A673 (cell line): Measurements from ENCODE around the gene GAS7. TPM values are rescaled to one million over a fixed set of nuclear protein-coding genes. Genes with fewer than 3 reads are reported as not detected.

Experiments
- BruUV-seq: library from RNA; stranded (reverse); fragments of 400-500 nt; replicated peaks from 2 replicates; lab custom pipeline; 2021; lab: Mats Ljungman, UMichigan
- CTCF ChIA-PET: fragments of 300-600 bp; sonication (Branson Sonifier 250); formaldehyde crosslinking; loops from one replicate; lab custom pipeline; 2022; ENCODE audit warnings: antibody characterized with exemption; lab: Charles Lee
- POLR2A ChIA-PET: fragments of 300-600 bp; sonication (Branson Sonifier 250); formaldehyde crosslinking; loops from one replicate; lab custom pipeline; 2022; ENCODE audit warnings: antibody characterized with exemption; ENCODE audit not compliant: low non-redundant PET; lab: Charles Lee
- DNase-seq: peaks from one replicate; pipeline ENCODE4 v3.0.0-alpha.2; 2015; ENCODE audit warnings: low spot score
- H3K27ac ChIP-seq: fragments of 200-600 bp; sonication (generic); 2 replicates; pipeline ENCODE4 v1.5.1; 2016; ENCODE audit warnings: mixed run types, low read depth, mild to moderate bottlenecking, mixed read lengths, antibody characterized with exemption, low read length; ENCODE audit not compliant: poor library complexity, severe bottlenecking
- H3K27me3 ChIP-seq: fragments of 200-600 bp; sonication (generic); replicated peaks from 2 replicates; pipeline ENCODE4 v1.6.1; 2017; ENCODE audit warnings: mixed run types, low read depth, mild to moderate bottlenecking, mixed read lengths, antibody characterized with exemption, low read length; ENCODE audit not compliant: insufficient read depth, poor library complexity
- H3K36me3 ChIP-seq: fragments of 200-600 bp; sonication (generic); 2 replicates; pipeline ENCODE4 v1.6.1; 2016; ENCODE audit warnings: mixed run types, mild to moderate bottlenecking, mixed read lengths, antibody characterized with exemption, low read length; ENCODE audit not compliant: insufficient read depth, poor library complexity, severe bottlenecking
- H3K4me1 ChIP-seq: fragments of 200-600 bp; sonication (generic); 2 replicates; pipeline ENCODE4 v1.6.1; 2017; ENCODE audit warnings: mixed run types, mild to moderate bottlenecking, mixed read lengths, antibody characterized with exemption, low read length; ENCODE audit not compliant: insufficient read depth, poor library complexity, severe bottlenecking
- H3K4me3 ChIP-seq: fragments of 200-600 bp; sonication (generic); 2 replicates; pipeline ENCODE4 v1.5.1; 2016; ENCODE audit warnings: low read depth, mixed run types, mild to moderate bottlenecking, mixed read lengths, low read length; ENCODE audit not compliant: poor library complexity, severe bottlenecking
- H3K9me3 ChIP-seq: fragments of 200-600 bp; sonication (generic); 2 replicates; pipeline ENCODE4 v1.6.1; 2016; ENCODE audit warnings: mixed run types, low read depth, mild to moderate bottlenecking, mixed read lengths, antibody characterized with exemption, low read length; ENCODE audit not compliant: poor library complexity, severe bottlenecking
- CTCF ChIP-seq: fragments of 300-800, 200-600 bp; sonication (generic); conservative IDR thresholded peaks from 2 replicates; pipeline ENCODE4 v1.5.1; 2017; ENCODE audit warnings: low read depth, mild to moderate bottlenecking, antibody characterized with exemption, low read length, moderate library complexity, mixed read lengths
- EZH2 ChIP-seq: fragments of 200-600 bp; sonication (generic); IDR thresholded peaks from 2 replicates; pipeline ENCODE4 v1.6.1; 2017; ENCODE audit warnings: borderline replicate concordance, low read depth, mild to moderate bottlenecking, mixed read lengths, antibody characterized with exemption, low read length; ENCODE audit not compliant: poor library complexity, severe bottlenecking
- intact Hi-C: fragments of 100-400 bp; cut with micrococcal nuclease; formaldehyde crosslinking; loops from one replicate; pipeline ENCODE4 v1.10.0; 2022; ENCODE audit not compliant: unreplicated experiment
- total RNA-seq: library from RNA; stranded (reverse); gene quantifications from 2 replicates; pipeline ENCODE4 v1.2.3, GENCODE V29; 2021

Gene GAS7
- total RNA-seq, 1 experiment from 2014 or later: 2.3 TPM

- Histone ChIP-seq H3K9me3 (no peaks in the 10 kb centered on the region), H3K27ac (no peak overlapping the region), H3K36me3 (no peaks in the 10 kb centered on the region), H3K4me3 (no peak overlapping the region), H3K27me3 (no peaks in the 10 kb centered on the region), H3K4me1 (no peaks in the 10 kb centered on the region)
- ChIA-PET CTCF (no interaction called here), POLR2A (no interaction called here)
- BruUV-seq: no TSS peak
- TF ChIP-seq EZH2 (no peak), CTCF (no peak)
- no peak for DNase-seq
- intact Hi-C loops: no loop called here
Observed at GRCh38 chr17:9932491-9932890, 265.9 kb downstream of the GAS7 start.

DNA sequence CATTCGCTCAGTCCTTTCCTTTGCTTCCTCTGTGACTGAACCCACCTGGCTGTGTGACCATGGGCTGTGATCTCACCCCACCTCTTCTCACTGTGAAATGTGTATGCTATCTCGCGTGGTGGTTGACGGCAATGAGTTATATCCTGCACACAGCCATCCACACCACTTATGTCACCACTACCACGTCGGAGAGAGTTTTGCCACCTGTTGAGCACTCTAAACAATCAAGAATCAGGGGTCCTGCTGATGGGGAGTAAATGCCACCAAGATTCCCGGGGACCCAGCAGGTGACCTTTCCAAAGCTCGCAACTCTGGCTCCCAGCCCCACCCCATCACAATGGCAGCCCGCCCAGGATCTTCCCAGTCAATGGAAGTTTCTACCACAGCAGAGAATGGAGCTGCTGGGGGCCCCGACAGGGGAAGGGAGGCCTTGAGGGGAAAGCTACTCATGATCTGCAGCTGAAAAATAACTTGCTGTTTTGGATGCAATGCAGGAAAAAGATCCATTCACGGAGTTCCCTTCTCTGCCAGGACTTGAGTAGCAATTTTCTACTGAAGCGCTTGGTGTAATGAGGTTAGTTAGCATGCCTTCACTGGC, 267.2 kb downstream of the GAS7 start:
- DNase-seq: no peak
- CTCF ChIA-PET: no interaction called here
- POLR2A ChIA-PET: no interaction called here
- intact Hi-C loops: no loop called here
- no peak for TF ChIP-seq CTCF
- TF ChIP-seq EZH2: no peak
- Histone ChIP-seq H3K4me3 (no peak overlapping the region), H3K9me3 (no peaks in the 10 kb centered on the region), H3K36me3 (no peaks in the 10 kb centered on the region), H3K4me1 (no peaks in the 10 kb centered on the region), H3K27me3 (no peaks in the 10 kb centered on the region), H3K27ac (no peak overlapping the region)
- BruUV-seq: no TSS peak

DNA sequence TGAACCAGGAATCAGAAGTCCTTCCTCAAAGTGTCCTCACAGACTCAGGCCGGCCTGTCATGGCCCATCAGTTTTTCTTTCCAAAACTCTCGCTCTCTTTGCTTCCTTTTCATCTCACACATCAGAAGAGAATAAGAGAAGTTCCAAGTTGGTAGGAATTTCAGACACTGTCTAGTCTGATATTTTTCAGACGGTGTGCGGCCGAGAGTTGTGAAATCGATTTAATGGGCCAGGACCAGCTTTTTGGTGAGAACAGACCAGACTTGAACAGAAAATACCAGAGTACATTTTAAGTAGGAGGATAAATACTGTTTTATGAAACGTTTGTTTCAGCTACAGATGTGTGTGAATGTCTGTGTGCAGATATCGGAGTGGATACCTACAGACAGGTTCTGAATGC, 268.5 kb downstream of the GAS7 start:
- Histone ChIP-seq H3K9me3 (no peaks in the 10 kb centered on the region), H3K4me3 (no peak overlapping the region), H3K36me3 (no peaks in the 10 kb centered on the region), H3K27me3 (no peaks in the 10 kb centered on the region), H3K27ac (no peak overlapping the region), H3K4me1 (no peaks in the 10 kb centered on the region)
- no peak for TF ChIP-seq EZH2
- no peak for TF ChIP-seq CTCF
- ChIA-PET POLR2A (no interaction called here), CTCF (no interaction called here)
- BruUV-seq: no TSS peak
- no peak for DNase-seq
- intact Hi-C loops: no loop called here
